Motor neuron (in vitro differentiated cells): ENCODE results near the gene IL13RA2. TPM values are rescaled to one million over a fixed set of nuclear protein-coding genes. Genes with fewer than 3 reads are reported as not detected.

Source experiments
- ATAC-seq, 8 experiments: fragments of 200-7000 bp; cut with Tn5 transposase; replicated peaks in 6 of 8; 2 replicates each; pipeline ENCODE4 v1.8.0; 2021; ENCODE audit warnings: mild to moderate bottlenecking in 8 of 8, moderate library complexity in 8 of 8
- H3K27ac ChIP-seq, 2 donors: fragments of 250-450 bp; sonication (Bioruptor Pico); 2 replicates each; pipeline ENCODE4 v1.9.0; 2021; ENCODE audit warnings: antibody characterized with exemption in 2 of 2, mild to moderate bottlenecking in 2 of 2, moderate library complexity in 1 of 2
- H3K4me1 ChIP-seq, 2 donors: fragments of 250-450 bp; sonication (Bioruptor Pico); replicated peaks in 1 of 2; 2 replicates each; pipeline ENCODE4 v1.6.1; 2021; ENCODE audit warnings: antibody characterized with exemption in 2 of 2, mild to moderate bottlenecking in 2 of 2, moderate library complexity in 1 of 2
- H3K4me3 ChIP-seq, 5 donors: fragments of 250-450 bp; sonication (Bioruptor Pico); 2 replicates each; pipeline ENCODE4 v1.9.0; 2021; ENCODE audit warnings: antibody characterized with exemption in 5 of 5, mild to moderate bottlenecking in 5 of 5, moderate library complexity in 4 of 5
- WGBS, 10 experiments: fragments of 450-650 bp; shearing (Covaris generic); methylation state at CpG; one replicate each; pipeline ENCODE4 v1.0.0; 2022; 5-methylcytosine and 5-hydroxymethylcytosine counted together
- in situ Hi-C, 9 experiments: fragments of 400-800 bp; cut with MboI; loops; one replicate each; pipeline ENCODE4 v1.15.0; 2021; ENCODE audit warnings: low sequenced_read_pairs in 9 of 9, low pct_unique_long_range_greater_than_20kb in 2 of 9; ENCODE audit not compliant: unreplicated experiment in 9 of 9
- total RNA-seq, 8 experiments: library from RNA; unstranded; fragments of 300-600 nt; gene quantifications; 2 replicates each; pipeline versions ENCODE4 v1.2.3 to v1.2.4, GENCODE V29; 2022

The IL13RA2 gene
- total RNA-seq, 8 experiments from 2014 or later = 0.31 to 15.0 (median 0.55) TPM

DNA sequence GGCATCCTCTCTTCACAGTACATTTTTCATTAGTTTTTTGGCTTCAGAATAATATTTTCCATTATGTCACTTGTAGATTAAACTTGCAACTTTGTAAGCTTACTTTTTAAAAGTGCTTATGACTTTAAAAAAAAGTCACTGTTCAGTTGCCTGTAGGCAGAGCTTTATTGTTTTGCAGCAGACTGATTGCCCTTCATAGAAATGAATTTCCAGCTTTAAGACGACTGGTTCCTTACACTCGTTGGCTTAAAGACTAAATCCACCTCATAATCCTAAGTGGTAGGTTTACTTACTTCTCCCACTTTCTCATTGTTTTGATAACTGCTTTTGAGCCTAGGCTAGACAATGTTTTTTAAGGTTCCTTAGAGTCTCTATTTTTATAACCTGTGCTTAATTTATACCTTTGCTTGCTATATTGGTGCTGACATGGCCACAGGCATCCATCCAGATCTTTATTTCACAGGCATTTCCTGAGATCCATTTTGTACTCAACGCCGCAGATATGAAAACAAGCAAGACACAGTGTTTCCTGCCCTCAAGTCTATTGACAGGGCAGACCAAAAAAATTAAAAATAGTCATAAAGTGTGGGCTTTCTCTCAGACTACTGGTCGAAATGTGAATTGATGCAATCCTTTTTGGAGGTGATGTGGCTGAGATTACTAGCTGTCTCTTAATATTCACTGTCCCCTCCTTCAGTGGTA, 12.6 kb upstream of the IL13RA2 start:
- in situ Hi-C loops = no loop called here
- H3K4me3 ChIP-seq = no peak overlapping the region
- 14 to 83% (median 59%) methylated on average over 1 to 5 of the region's 5 CpGs; no CpG with 5 or more reads in 6 of the 10 experiments for WGBS, 10 experiments
- H3K4me1 ChIP-seq = no peaks in the 10 kb centered on the region
- no peak overlapping the region for H3K27ac ChIP-seq
- ATAC-seq = peak in 1 of 8 experiments; percentile 52

GRCh38 chrX:115029440-115029839, 12.0 kb upstream of the IL13RA2 start:
- in situ Hi-C loops = no loop called here
- Histone ChIP-seq H3K27ac (no peak overlapping the region), H3K4me1 (no peaks in the 10 kb centered on the region), H3K4me3 (no peak overlapping the region)
- ATAC-seq = peak in 1 of 8 experiments; percentile 81

- no peak for ATAC-seq
- Histone ChIP-seq H3K4me1 (no peaks in the 10 kb centered on the region), H3K27ac (no peak overlapping the region), H3K4me3 (no peak overlapping the region)
- 20 to 100% (median 68%) methylated on average over 1 to 3 of the region's 3 CpGs; no CpG with 5 or more reads in 7 of the 10 experiments for WGBS, 10 experiments
- in situ Hi-C loops = no loop called here
These were observed 6.4 kb upstream of the IL13RA2 start for GRCh38 chrX:115023811-115024210.

DNA sequence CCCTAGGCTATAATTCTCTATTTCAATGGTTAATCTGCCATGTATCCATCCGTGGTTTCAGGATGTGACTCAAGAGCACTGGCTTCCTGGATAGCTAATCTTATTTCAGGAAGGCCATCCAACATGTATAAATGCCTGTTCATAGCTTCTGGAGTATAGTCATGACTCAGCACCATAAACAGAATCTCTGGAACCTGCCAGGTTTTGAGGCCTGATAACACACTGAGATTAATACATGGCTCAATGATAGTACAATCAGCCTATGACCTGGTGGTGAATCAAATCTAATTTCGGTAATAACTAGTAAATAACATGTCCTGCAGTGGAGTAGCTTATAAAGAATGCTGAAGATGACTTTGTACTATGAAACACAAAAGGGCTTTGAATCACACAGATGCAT, 5.7 kb upstream of the IL13RA2 start:
- WGBS, 10 experiments = 17 to 100% (median 47%) methylated on average over 1 to 2 of the region's 2 CpGs; no CpG with 5 or more reads in 5 of the 10 experiments
- in situ Hi-C loops = no loop called here
- Histone ChIP-seq H3K4me3 (no peak overlapping the region), H3K27ac (no peak overlapping the region), H3K4me1 (no peaks in the 10 kb centered on the region)
- peak in 6 of 8 experiments; percentile 10 to 78 (median 50) for ATAC-seq

- Histone ChIP-seq H3K27ac (no peak overlapping the region), H3K4me3 (no peak overlapping the region), H3K4me1 (no peaks in the 10 kb centered on the region)
- 56 to 100% (median 83%) methylated on average over 1 to 5 of the region's 5 CpGs; no CpG with 5 or more reads in 5 of the 10 experiments for WGBS, 10 experiments
- ATAC-seq = no peak
- in situ Hi-C loops = no loop called here
These were observed 3.7 kb upstream of the IL13RA2 start for GRCh38 chrX:115021121-115021520.

- 33 to 82% methylated on average over 1 to 2 of the region's 2 CpGs; no CpG with 5 or more reads in 8 of the 10 experiments for WGBS, 10 experiments
- Histone ChIP-seq H3K4me1 (no peaks in the 10 kb centered on the region), H3K4me3 (no peak overlapping the region), H3K27ac (no peak overlapping the region)
- in situ Hi-C loops = no loop called here
- peak in 2 of 8 experiments; percentile 36 to 49 for ATAC-seq
These were observed 1.5 kb upstream of the IL13RA2 start for GRCh38 chrX:115018944-115019343.

- in situ Hi-C loops = no loop called here
- ATAC-seq = no peak
- H3K27ac ChIP-seq = no peak overlapping the region
- 23 to 100% (median 62%) methylated on average over 1 to 5 of the region's 6 CpGs; no CpG with 5 or more reads in 1 of the 10 experiments for WGBS, 10 experiments
- no peak overlapping the region for H3K4me3 ChIP-seq
- H3K4me1 ChIP-seq = no peaks in the 10 kb centered on the region
These were observed 728 bp upstream of the IL13RA2 start for GRCh38 chrX:115018040-115018647.

GRCh38 chrX:115013705-115014104, 3.7 kb downstream of the IL13RA2 start:
- Histone ChIP-seq H3K27ac (no peak overlapping the region), H3K4me1 (no peaks in the 10 kb centered on the region), H3K4me3 (no peak overlapping the region)
- in situ Hi-C loops = no loop called here
- 40 to 100% (median 95%) methylated on average over 1 to 3 of the region's 3 CpGs; no CpG with 5 or more reads in 4 of the 10 experiments for WGBS, 10 experiments
- no peak for ATAC-seq

DNA sequence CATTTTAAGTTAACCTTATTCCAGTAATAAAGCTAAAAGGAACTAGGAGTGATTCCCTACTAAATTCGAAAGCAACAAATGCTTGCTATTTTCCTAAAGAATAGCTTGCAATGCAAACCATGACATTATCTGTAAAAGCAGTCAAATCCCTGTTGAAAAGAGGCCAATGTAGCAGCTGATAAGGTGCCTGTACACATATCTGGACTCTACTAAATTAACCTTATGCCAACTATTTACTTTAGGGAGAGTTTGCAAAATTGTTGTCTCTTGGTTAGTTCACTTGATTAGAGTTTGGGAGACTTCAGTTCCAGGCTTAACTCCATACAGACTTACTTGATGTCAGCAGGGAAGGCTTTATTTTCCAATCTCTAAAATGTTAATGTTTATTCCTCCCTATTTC, 6.0 kb downstream of the IL13RA2 start:
- no peak overlapping the region for H3K27ac ChIP-seq
- no peak overlapping the region for H3K4me3 ChIP-seq
- 0 to 100% (median 74%) methylated on average over 1 of the region's 1 CpG; no CpG with 5 or more reads in 6 of the 10 experiments for WGBS, 10 experiments
- in situ Hi-C loops = no loop called here
- H3K4me1 ChIP-seq = no peaks in the 10 kb centered on the region
- ATAC-seq = no peak

DNA sequence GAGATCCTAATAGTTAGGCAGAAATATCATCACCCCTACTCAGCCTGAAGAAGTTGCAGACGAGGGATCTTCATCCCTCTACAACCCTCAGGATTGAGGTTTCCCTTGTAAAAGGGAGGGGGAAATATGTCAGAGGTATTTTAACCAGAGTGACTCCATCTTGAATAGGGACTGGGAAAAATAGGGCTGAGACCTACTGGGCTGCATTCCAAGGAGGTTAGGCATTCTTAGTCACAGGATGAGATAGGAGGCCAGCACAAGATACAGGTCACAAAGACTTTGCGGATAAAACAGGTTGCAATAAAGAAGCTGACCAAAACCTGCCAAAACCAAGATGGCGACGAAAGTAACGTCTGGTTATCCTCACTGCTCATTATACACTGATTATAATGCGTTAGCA, 17.5 kb downstream of the IL13RA2 start:
- ATAC-seq = no peak
- Histone ChIP-seq H3K27ac (no peak overlapping the region), H3K4me3 (no peak overlapping the region), H3K4me1 (no peaks in the 10 kb centered on the region)
- in situ Hi-C loops = no loop called here
- WGBS, 10 experiments = 86 to 100% (median 100%) methylated on average over 2 to 6 of the region's 6 CpGs; no CpG with 5 or more reads in 7 of the 10 experiments

DNA sequence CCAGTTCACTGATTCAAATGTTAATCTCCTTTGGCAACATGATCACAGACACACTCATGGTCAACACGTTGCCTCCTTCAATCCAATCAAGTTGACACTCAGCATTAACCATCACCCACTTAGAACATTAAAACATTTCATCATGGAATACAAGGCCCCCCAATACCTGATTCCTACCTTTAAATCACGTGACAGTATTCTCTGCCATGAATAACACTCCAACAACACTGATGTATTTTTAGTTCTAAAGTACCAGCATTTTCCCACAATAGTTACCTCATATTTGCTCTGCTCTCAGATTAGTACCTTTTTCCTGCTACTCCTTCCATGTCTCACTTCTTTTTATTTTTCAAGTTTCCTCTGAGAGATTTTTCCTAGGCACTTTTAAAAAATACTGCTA, 19.6 kb downstream of the IL13RA2 start:
- in situ Hi-C loops = no loop called here
- no peak for ATAC-seq
- 7 to 67% (median 50%) methylated on average over 1 to 2 of the region's 2 CpGs; no CpG with 5 or more reads in 5 of the 10 experiments for WGBS, 10 experiments
- H3K4me3 ChIP-seq = no peak overlapping the region
- no peak overlapping the region for H3K27ac ChIP-seq
- no peaks in the 10 kb centered on the region for H3K4me1 ChIP-seq

DNA sequence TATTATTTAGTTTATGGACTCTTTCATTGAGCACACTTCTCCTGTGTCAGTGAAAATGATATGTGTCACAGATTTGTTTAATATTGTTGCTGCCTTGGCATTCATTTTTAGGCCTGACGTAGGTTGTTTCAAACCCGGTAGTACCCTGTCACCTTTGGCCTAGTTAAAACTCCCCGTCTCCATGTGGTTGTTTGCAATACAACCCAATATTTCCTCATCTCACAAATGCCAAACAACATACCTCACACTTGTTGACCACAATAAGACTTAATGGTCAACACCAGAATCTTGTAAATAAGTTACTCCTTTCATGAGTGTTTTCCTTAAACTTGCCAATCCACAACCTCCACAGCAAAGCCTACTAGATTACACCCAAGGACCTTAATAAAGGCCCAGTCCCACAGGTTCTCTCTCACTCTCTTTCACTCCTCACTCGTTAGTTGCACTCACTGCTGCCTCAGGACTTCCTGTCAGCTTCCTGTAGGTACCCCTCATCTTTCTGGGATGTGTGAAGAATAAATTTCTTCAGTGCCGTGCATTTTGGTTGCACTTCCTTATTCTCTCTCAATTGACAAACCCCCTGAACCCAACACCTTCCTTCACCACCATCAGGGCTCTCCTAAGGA, 31.3 kb downstream of the IL13RA2 start:
- 80 to 100% (median 91%) methylated on average over 1 to 5 of the region's 5 CpGs; no CpG with 5 or more reads in 6 of the 10 experiments for WGBS, 10 experiments
- Histone ChIP-seq H3K27ac (no peak overlapping the region), H3K4me1 (no peaks in the 10 kb centered on the region), H3K4me3 (no peak overlapping the region)
- ATAC-seq = no peak
- in situ Hi-C loops = no loop called here

GRCh38 chrX:114976292-114976691, 41.1 kb downstream of the IL13RA2 start:
- in situ Hi-C loops = no loop called here
- Histone ChIP-seq H3K4me3 (no peak overlapping the region), H3K4me1 (no peaks in the 10 kb centered on the region), H3K27ac (no peak overlapping the region)
- 20 to 100% (median 63%) methylated on average over 1 to 2 of the region's 2 CpGs; no CpG with 5 or more reads in 6 of the 10 experiments for WGBS, 10 experiments
- ATAC-seq = peak in 3 of 8 experiments; percentile 46 to 61 (median 55)
